ENCODE results near the gene MICALL2.
A peak's percentile ranks its signal among the peaks of the same experiment; 100 is the strongest.

Gene MICALL2

GRCh38 chr7:1411414-1411813 lies 47.9 kb downstream of the MICALL2 start:
- DNase-seq: no peak

DNA sequence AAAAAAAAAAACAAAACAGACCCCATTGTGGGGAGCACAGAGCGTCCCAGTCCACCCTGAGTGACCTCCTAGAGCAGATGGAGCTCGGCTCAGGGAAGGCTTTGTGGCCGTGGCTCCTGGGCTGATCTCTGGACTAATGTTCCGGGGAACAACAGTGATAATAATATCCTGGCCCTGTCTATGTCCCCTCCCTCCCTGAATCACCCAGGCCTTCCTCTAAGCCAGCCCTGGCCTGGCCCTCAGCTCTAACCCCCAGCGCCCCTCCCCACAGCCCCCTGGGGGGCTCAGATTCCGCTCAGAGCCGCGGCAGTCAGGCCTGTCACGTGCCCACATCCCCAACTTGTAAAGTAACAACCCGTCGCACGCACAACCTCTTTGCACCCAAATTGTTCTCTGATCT lies 48.3 kb downstream of the MICALL2 start:
- no peak for DNase-seq

- DNase-seq: no peak
Observed at GRCh38 chr7:1409555-1409954, 49.7 kb downstream of the MICALL2 start.

GRCh38 chr7:1408466-1408865 lies 50.8 kb downstream of the MICALL2 start:
- DNase-seq: no peak

- no peak for DNase-seq
Observed at GRCh38 chr7:1407892-1408291, 51.4 kb downstream of the MICALL2 start.

DNA sequence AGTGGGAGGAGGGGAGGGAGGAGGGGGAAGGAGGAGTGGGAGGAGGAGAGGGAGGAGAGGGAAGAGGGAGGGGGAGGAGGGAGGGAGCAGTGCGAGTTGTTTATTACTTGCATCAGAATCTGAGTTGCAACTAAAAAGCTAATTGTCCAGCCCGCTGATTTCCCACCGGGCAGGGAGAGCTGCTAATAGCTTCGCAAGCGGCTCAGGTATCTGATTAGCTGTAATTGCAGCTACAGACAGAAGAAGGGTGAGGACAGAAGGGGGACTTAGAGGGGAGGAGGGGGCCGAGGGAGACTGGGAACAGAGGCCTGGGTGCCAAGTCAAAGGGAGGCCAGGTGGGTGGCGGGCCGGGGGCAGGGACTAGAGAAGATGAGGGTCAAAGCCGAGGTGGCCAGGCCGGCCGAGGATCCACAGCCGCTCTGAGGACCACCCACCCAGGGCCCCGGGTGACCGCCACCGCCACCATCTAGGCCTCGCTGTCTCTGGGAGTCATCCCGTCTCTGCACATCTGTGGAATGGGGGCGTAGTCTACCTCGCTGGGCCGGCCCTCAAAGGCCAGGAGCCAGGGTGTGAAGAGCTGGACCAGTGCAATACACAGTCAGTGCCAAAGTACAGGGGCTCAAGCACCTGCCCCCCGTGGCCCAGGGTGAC lies 54.2 kb downstream of the MICALL2 start:
- no peak for DNase-seq

DNA sequence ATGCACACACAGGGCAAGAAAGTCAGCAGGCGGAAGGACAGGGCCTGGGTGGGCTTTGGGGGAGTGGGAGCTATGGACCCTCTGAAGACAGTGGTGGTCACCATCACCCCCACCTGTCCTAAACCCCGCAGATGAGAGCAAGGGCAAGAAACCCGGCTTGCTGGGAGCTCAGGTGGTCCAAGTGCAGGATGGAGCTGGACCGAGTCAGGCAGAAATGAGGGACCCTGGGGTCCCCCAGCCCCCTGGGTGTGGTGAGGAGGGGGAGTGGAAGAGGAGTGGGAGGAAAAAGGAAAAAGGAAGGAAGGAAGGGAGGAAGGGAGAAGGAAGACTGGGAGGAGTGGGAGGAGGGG lies 54.8 kb downstream of the MICALL2 start:
- DNase-seq: no peak

GRCh38 chr7:1403638-1404459 lies 55.4 kb downstream of the MICALL2 start:
- DNase-seq: peak; percentile 29

- DNase-seq: no peak
Observed at GRCh38 chr7:1402791-1403637, 56.3 kb downstream of the MICALL2 start.

DNA sequence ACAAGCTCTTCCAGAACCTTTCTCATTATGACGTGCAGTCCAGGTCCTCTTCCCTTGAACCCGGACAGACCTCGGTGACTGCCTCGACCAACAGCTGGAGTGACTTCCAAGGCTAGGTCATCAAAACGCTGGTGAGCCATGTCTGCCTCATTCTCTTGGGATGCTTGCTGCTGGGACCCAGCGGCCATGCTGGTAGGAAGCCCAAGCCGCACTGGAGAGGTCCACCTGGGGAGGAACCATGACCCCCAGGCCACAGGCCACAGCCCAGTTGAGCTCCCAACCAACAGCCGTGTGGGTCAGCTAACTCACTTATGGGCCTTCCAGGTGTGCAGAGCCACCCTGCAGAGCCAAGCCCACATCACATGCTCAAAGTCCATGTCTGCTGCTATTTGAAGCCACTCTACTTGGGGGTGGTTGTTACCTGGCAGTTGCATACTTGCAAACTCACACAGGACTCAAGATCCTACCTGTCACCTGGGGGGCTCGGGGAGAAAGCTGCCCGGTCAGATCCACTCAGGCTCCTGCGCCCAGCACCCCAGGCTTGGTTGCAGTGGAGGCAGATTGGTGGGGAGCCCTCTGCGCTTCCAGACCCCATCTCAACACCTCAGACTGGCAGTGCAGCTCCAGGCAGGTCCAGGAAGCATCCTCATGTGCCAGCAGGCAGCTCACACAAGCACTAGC lies 57.0 kb downstream of the MICALL2 start:
- DNase-seq: no peak

- no peak for DNase-seq
Observed at GRCh38 chr7:1401011-1401410, 58.3 kb downstream of the MICALL2 start.

DNA sequence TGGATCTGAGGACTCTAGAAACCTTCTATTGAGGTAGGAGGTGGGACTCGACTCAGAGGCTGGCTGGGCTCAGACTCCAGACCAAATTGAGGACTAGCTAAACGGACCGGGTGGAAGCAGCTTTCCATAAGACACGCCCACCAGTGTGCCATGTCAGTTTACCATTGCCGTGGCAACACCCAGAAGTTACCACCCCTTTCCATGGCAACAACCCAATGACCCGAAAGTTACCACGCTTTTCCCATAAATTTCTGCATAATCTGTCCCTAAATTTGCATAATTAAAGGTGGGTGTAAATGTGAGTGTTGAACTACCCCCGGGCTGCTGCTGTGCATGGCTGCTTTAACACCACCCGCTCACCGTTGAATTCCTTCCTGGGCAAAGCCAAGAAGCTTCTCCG lies 58.9 kb downstream of the MICALL2 start:
- no peak for DNase-seq

GRCh38 chr7:1397491-1398327 lies 61.6 kb downstream of the MICALL2 start:
- DNase-seq: no peak

GRCh38 chr7:1396195-1396594 lies 63.1 kb downstream of the MICALL2 start:
- no peak for DNase-seq

GRCh38 chr7:1395211-1396070 lies 63.8 kb downstream of the MICALL2 start:
- no peak for DNase-seq

GRCh38 chr7:1394371-1394770 lies 64.9 kb downstream of the MICALL2 start:
- no peak for DNase-seq

GRCh38 chr7:1393421-1393820 lies 65.8 kb downstream of the MICALL2 start:
- no peak for DNase-seq

DNA sequence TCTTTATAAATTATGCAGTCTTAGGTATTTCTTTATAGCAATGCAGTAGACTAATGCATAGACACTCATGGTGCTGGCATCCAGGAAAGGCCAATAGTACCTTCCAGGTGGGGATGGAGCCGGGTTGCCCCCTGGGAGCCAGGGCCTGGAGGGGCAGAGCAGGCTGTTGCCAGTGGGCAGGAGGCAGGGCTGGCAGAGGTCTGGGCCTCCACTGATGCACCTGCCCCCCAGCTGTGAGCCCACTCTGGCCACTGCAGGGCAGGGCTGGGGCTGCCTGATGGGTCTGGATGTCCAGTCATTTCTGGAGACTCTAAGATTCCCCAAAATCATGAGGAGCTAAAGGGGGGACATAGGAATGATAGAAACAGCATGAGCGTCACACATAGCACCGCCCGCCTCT lies 66.7 kb downstream of the MICALL2 start:
- no peak for DNase-seq

- no peak for DNase-seq
Observed at GRCh38 chr7:1391449-1391848, 67.8 kb downstream of the MICALL2 start.

DNA sequence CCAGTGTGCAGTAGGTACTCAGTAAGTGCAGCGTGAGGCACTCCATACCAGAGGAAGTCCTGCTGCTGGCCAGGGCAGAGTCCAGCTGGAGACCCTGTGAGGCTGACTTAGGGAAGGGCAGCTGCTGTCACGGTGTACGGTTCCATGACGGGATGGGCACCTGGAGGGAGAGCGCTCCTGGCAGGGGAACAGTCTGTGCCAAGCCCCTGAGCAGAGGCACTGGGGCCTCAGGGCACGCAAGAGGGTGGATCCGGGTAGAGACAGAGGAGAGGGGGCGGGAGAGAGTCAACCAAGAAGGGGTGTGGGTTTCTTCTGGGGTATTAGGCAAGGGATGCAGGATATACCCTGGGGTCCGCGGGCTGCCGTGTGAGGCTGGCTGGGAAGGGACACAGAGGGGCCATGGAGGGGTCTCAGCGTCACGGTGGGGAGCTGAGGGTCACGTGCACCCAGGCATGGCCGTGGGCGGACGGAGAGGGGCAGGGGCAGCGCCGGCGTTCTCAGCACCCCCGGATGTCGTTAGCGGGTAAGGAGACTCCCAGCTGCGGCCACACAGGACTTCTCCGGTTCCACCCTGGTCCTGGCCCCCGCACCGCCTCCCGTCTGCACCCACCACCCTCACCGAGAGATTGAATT lies 70.5 kb downstream of the MICALL2 start:
- DNase-seq: no peak
